GM23248 (cell line): ENCODE data around the gene PERCC1. TPM values are rescaled to one million over a fixed set of nuclear protein-coding genes. Genes with fewer than 3 reads are reported as not detected.

ENCODE experiments used
- DNase-seq: peaks from one replicate; pipeline ENCODE4 v3.0.0-alpha.2; 2015
- H2AFZ ChIP-seq: fragments of 200-600 bp; sonication (generic); 2 replicates; pipeline ENCODE4 v1.6.1; 2016; ENCODE audit warnings: antibody characterized with exemption
- H3F3A ChIP-seq: fragments of 200-600 bp; sonication (generic); 2 replicates; pipeline ENCODE4 v1.6.1; 2016; ENCODE audit warnings: mild to moderate bottlenecking, antibody characterized with exemption, mixed run types; ENCODE audit not compliant: insufficient read depth
- H3K27ac ChIP-seq: fragments of 200-600 bp; sonication (generic); 2 replicates; pipeline ENCODE4 v1.5.1; 2016; ENCODE audit warnings: mild to moderate bottlenecking
- H3K27me3 ChIP-seq: fragments of 200-600 bp; sonication (generic); replicated peaks from 2 replicates; pipeline ENCODE4 v1.6.1; 2016; ENCODE audit warnings: mild to moderate bottlenecking; ENCODE audit not compliant: insufficient read depth
- H3K36me3 ChIP-seq: fragments of 200-600 bp; sonication (generic); 2 replicates; pipeline ENCODE4 v1.6.1; 2016; ENCODE audit warnings: low read depth, mild to moderate bottlenecking
- H3K4me1 ChIP-seq: fragments of 200-600 bp; sonication (generic); 2 replicates; pipeline ENCODE4 v1.6.1; 2016; ENCODE audit warnings: mild to moderate bottlenecking; ENCODE audit not compliant: insufficient read depth
- H3K4me2 ChIP-seq: fragments of 200-600 bp; sonication (generic); one replicate; pipeline ENCODE4 v1.6.1; 2016; ENCODE audit warnings: mild to moderate bottlenecking; ENCODE audit not compliant: unreplicated experiment
- H3K4me3 ChIP-seq: fragments of 200-600 bp; sonication (generic); 2 replicates; pipeline ENCODE4 v1.5.1; 2016; ENCODE audit warnings: mild to moderate bottlenecking
- H3K79me2 ChIP-seq: fragments of 200-600 bp; sonication (generic); 2 replicates; pipeline ENCODE4 v1.6.1; 2016; ENCODE audit warnings: mild to moderate bottlenecking; ENCODE audit not compliant: insufficient read depth
- H3K9ac ChIP-seq: fragments of 200-600 bp; sonication (generic); 2 replicates; pipeline ENCODE4 v1.6.1; 2016; ENCODE audit warnings: mild to moderate bottlenecking
- H3K9me2 ChIP-seq: fragments of 200-600 bp; sonication (generic); 2 replicates; pipeline ENCODE4 v1.6.1; 2016; ENCODE audit warnings: mixed run types, mild to moderate bottlenecking, moderate library complexity; ENCODE audit not compliant: insufficient read depth
- H3K9me3 ChIP-seq: fragments of 200-600 bp; sonication (generic); one replicate; pipeline ENCODE4 v1.6.1; 2017; ENCODE audit warnings: low read depth
- H4K20me1 ChIP-seq: fragments of 200-600 bp; sonication (generic); 2 replicates; pipeline ENCODE4 v1.6.0; 2016; ENCODE audit not compliant: insufficient read depth
- EZH2 ChIP-seq: fragments of 200-600 bp; sonication (generic); IDR thresholded peaks from 2 replicates; pipeline ENCODE4 v1.6.1; 2018; ENCODE audit warnings: antibody characterized with exemption, mild to moderate bottlenecking; ENCODE audit not compliant: insufficient read depth, poor library complexity, severe bottlenecking
- EZH2phosphoT487 ChIP-seq: fragments of 200-600 bp; sonication (generic); IDR thresholded peaks from 2 replicates; pipeline ENCODE4 v1.6.1; 2018; ENCODE audit warnings: antibody characterized with exemption, moderate library complexity, mild to moderate bottlenecking, low read depth; ENCODE audit not compliant: insufficient read depth
- WGBS, 2 experiments: methylation state at CpG; one replicate each; pipeline ENCODE4 v1.1.6; 2015 to 2017; ENCODE audit warnings: low lambda C conversion rate in 2 of 2, low coverage in 1 of 2; ENCODE audit errors: missing lambda C conversion rate in 2 of 2; 5-methylcytosine and 5-hydroxymethylcytosine counted together
- in situ Hi-C: fragments of 300-500 bp; cut with MboI; formaldehyde crosslinking; loops from 2 replicates; pipeline ENCODE4 v1.15.0; 2020
- polyA plus RNA-seq: library from polyadenylated mRNA; unstranded; fragments of >200 nt; fragmentation: Nextera tagmentation; extraction: Ambion mirVana; gene quantifications from 2 replicates; pipeline ENCODE4 v1.2.1, GENCODE V29; 2016
- total RNA-seq: library from RNA; depleted of rRNA; stranded (reverse); fragments of >200 nt; shearing (Covaris generic); gene quantifications from 2 replicates; pipeline ENCODE4 v1.2.3, GENCODE V29; 2014

Gene PERCC1
- total and polyA plus RNA-seq, 2 experiments from 2014 or later, result not detected

DNA sequence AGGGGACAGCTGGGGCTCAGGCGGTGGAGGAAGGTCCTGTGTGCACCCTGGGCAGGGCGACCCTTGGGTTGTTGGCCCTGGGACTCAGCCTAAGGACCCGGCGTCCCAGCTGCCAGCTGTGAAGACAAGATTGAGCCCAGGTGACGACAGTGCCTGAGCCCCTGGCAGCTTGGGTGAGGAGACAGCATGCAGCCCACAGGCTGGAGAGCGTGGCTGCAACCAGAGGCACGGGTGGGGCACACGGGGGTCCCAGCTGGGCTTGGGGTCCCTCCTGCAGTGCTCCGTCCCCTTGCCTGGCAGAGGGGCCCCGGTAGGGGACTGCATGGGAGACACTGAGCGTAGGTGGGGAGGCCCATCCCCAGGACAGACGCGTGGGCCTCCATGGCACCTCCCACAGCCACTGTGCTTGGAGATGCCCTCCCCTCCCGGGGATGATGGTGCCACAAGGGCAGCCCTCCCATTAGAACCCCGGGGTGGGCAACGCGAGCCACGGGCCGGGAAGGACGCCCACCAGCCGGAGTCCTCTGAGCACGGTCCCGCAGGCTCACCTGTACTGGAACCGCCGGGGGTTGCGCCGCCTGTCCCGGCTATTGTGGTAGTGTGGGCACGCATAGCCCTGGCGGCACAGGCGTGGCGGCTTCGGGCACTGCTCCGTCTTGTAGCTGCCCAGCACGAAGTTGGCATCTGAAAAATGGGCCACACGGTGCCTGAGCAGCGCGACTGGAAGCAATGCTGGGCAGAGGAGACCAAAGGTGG, 31.9 kb upstream of the PERCC1 start:
- Histone ChIP-seq H2AFZ (no peak overlapping the region), H3K27me3 (no peaks in the 10 kb centered on the region), H3K4me3 (no peak overlapping the region), H3K79me2 (peaks cover 4% of the 10 kb centered on the region; the same call in 1 of the 2 replicates), H3K36me3 (no peaks in the 10 kb centered on the region; the same call in 1 of the 2 replicates), H3F3A (no peaks in the 10 kb centered on the region), H4K20me1 (no peaks in the 10 kb centered on the region), H3K27ac (no peak overlapping the region), H3K9me2 (no peaks in the 10 kb centered on the region), H3K4me2 (no peak overlapping the region), H3K9me3 (no peaks in the 10 kb centered on the region), H3K9ac (no peak overlapping the region), H3K4me1 (no peaks in the 10 kb centered on the region)
- WGBS, 2 experiments, result 92% methylated on average over 33 to 37 of the region's 38 CpGs
- in situ Hi-C loops, result no loop called here
- TF ChIP-seq EZH2phosphoT487, result no peak
- TF ChIP-seq EZH2, result no peak
- DNase-seq, result no peak

DNA sequence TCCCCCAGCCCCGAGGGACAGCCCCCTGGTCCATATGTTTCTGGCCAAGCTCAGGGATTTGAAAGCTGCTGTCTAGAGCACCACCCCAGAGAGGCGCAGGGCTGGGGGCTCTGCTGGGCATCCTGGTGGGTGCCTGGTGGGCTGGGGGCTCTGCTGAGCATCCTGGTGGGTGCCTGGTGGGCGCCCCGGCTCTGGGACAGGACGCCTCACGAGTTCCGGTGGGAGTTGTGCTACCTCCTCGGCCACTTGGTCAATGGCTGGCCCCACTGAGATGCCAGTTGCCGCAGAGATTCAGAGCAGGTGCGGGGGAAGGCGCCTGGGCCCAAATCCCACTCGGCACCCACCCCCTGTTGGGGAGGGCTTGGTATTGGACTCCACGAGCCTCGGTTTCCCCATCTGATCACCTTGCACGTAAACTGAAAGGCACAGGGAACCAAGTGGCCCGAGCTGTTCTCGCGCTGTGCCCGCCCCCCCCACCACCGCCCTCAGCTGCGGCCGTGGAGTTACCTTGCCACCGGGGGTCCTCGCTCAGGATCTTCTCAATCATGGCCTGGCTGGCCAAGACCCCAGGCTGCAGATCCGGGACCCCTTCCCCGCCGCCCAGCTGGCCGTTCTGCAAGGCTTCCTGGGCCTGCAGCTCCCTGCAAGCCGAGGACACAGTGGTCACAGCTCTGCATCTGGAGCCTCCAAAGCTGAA, 29.7 kb upstream of the PERCC1 start:
- no peaks in the 10 kb centered on the region for H3F3A ChIP-seq
- H3K4me2 ChIP-seq, result no peak overlapping the region
- peaks cover 18% of the 10 kb centered on the region for H3K79me2 ChIP-seq
- H3K4me1 ChIP-seq, result no peaks in the 10 kb centered on the region
- H3K27ac ChIP-seq, result no peak overlapping the region
- H2AFZ ChIP-seq, result no peak overlapping the region
- H3K9ac ChIP-seq, result no peak overlapping the region
- no peaks in the 10 kb centered on the region for H3K27me3 ChIP-seq
- in situ Hi-C loops, result no loop called here
- H4K20me1 ChIP-seq, result no peaks in the 10 kb centered on the region
- H3K9me2 ChIP-seq, result no peaks in the 10 kb centered on the region
- TF ChIP-seq EZH2 (no peak), EZH2phosphoT487 (no peak)
- H3K36me3 ChIP-seq, result no peaks in the 10 kb centered on the region; the same call in 1 of the 2 replicates
- H3K4me3 ChIP-seq, result no peak overlapping the region
- 86 to 96% methylated on average over 14 to 29 of the region's 29 CpGs for WGBS, 2 experiments
- no peaks in the 10 kb centered on the region for H3K9me3 ChIP-seq
- no peak for DNase-seq

DNA sequence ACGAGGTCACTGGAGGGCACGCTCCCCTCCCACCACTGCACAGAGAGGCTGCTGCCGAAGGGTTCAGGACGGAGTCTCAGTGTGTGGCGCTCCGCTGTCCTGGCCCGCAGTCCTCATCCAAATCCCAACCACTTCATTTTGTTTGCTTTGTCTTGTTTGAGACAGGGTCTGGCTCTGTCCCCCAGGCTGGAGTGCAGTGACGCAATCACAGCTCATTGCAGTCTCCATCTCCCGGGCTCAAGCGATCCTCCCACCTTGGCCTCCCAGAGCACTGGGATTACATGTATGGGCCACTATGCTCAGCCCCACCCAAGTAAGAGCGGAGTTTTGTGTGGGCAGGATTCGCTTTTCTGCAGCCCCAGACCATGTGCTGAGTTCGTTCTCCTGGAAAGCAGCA, 29.1 kb upstream of the PERCC1 start:
- Histone ChIP-seq H3K4me1 (no peaks in the 10 kb centered on the region), H3K27ac (no peak overlapping the region), H3K27me3 (no peaks in the 10 kb centered on the region), H3F3A (no peaks in the 10 kb centered on the region), H2AFZ (no peak overlapping the region), H3K9me3 (no peaks in the 10 kb centered on the region), H3K9me2 (no peaks in the 10 kb centered on the region), H3K36me3 (no peaks in the 10 kb centered on the region; the same call in 1 of the 2 replicates), H4K20me1 (no peaks in the 10 kb centered on the region), H3K9ac (no peak overlapping the region), H3K4me2 (no peak overlapping the region), H3K4me3 (no peak overlapping the region), H3K79me2 (peaks cover 23% of the 10 kb centered on the region)
- in situ Hi-C loops, result no loop called here
- TF ChIP-seq EZH2phosphoT487 (no peak), EZH2 (no peak)
- 90 to 92% methylated on average over 13 of the region's 13 CpGs for WGBS, 2 experiments
- DNase-seq, result no peak

DNA sequence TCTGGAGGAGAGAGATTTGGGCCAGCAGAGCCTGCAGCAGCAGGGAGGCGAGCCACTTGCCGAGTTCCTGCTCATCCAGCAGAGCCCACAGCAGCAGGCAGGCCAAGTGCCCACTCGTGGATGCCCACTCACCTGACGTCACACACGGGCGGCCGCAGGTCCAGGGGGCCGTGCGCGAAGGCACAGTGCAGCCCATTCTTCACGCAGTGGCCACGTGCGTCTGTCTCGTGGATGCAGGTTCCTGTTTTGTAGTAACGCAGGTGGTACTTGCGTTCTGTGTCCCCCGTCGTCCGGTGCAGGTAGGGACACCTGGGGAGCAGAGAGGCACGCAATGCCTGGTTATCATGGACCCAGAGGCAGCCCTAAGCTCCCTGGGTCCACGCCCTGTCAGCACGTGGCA, 27.8 kb upstream of the PERCC1 start:
- Histone ChIP-seq H3K79me2 (peaks cover 35% of the 10 kb centered on the region), H3K9me2 (no peaks in the 10 kb centered on the region), H3K4me3 (no peak overlapping the region), H3F3A (no peaks in the 10 kb centered on the region), H3K36me3 (no peaks in the 10 kb centered on the region; the same call in 1 of the 2 replicates), H4K20me1 (no peaks in the 10 kb centered on the region), H3K9ac (no peak overlapping the region), H3K27ac (no peak overlapping the region), H3K4me1 (0 out of 2 replicates have a peak, but pooled peaks cover 3% of the 10 kb centered on the region), H3K4me2 (no peak overlapping the region), H3K9me3 (no peaks in the 10 kb centered on the region), H3K27me3 (no peaks in the 10 kb centered on the region), H2AFZ (no peak overlapping the region)
- no peak for DNase-seq
- TF ChIP-seq EZH2phosphoT487, result no peak
- in situ Hi-C loops, result no loop called here
- WGBS, 2 experiments, result 90 to 91% methylated on average over 21 to 22 of the region's 22 CpGs
